GM21619 (cell line): ENCODE data around the gene HOXD1.

Experiments
- ATAC-seq: cut with Tn5 transposase; IDR thresholded peaks from one replicate; pipeline ENCODE4 v1.9.1; 2021; ENCODE audit not compliant: unreplicated experiment

The HOXD1 gene

DNA sequence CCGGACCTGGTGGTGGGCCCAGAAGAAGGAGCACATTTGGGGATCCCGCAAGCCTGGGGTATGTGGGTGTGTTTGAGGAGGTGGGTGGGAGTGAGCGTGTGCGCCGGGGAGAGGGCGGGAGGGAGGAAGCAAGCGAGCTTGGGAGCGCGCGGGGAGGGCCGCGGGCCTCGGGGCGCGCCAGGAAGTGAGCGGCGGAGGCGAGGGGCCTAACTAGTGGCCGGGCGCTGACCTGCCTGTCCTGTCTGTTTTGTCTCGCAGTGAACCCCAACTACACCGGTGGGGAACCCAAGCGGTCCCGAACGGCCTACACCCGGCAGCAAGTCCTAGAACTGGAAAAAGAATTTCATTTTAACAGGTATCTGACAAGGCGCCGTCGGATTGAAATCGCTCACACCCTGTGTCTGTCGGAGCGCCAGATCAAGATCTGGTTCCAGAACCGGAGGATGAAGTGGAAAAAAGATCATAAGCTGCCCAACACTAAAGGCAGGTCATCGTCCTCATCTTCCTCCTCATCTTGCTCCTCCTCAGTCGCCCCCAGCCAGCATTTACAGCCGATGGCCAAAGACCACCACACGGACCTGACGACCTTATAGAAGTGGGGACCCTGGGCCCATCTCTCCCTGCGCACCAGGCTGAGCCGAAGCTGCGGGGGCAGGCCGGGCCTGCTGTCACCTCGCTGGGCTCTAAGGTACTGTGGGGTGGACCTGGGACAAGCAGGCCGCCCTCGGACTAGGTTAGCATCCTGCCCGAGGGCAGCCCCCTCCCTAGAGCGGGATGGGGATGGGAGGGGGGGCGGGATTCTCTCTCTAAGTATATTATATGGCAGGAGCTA, 35.9 kb upstream of the HOXD1 start:
- ATAC-seq, result no peak

DNA sequence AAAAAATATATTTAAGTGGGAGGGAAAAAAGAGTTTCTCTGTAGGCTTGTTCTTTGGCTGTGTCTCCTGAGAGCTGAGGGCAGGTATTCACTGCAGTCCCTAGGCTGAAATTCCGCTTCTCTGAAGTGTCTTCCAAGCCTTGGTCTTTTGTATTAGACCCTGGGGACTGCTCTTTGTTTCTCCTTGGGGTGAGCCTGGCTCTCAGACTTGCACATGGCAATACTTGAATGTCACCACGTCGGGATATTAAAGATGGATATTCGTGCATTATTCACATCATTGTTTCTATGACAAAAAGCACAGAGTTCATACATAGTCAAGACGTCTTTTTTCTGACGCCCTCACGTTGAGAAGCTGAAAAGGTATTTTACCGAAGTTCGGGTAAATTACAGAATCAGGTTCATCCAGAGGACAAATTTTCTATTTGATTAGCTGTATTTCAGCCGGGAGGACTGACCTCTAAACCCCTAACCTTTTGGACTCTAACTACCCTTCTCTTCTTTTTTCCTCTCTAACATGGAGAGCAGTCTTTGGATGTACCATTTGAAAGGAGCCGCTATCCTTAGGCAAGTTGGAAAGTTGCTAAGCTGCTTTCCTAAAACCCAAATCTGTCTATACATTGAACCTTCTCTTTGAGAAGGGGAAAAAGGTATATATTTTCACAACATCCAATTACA, 33.8 kb upstream of the HOXD1 start:
- ATAC-seq, result no peak

DNA sequence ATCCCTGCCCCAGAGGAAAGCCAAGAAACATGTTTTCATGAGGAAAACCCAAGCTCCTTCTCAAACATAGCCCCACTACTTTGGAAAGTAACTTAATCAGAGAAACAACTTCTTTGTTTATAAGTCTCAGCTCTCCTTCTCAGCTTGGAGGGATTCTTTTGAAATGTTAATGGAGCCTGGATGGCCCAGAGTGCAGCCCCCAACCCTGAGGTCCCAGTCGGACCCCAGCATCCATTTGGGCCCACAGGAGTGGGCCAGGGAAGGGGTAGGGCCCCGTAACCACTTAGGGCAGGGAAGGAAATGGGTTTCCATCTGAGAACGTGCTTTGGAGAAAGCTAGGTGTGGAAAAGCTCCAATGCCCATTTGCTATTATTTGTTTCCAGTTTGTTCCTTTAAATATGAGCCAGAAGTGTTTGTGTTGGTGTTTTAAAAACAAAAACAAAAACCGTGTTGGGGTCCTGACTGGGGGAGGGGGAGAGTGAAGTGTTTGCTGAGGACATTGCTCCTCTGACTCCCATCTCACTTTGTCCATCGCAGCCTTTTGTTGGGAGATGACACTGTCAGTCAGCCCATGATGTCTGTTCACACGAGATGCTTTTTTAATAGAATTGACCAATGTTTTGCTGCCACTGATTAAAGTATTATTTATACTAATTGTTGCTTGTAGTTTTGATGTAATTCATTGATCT, 33.0 kb upstream of the HOXD1 start:
- ATAC-seq, result no peak

DNA sequence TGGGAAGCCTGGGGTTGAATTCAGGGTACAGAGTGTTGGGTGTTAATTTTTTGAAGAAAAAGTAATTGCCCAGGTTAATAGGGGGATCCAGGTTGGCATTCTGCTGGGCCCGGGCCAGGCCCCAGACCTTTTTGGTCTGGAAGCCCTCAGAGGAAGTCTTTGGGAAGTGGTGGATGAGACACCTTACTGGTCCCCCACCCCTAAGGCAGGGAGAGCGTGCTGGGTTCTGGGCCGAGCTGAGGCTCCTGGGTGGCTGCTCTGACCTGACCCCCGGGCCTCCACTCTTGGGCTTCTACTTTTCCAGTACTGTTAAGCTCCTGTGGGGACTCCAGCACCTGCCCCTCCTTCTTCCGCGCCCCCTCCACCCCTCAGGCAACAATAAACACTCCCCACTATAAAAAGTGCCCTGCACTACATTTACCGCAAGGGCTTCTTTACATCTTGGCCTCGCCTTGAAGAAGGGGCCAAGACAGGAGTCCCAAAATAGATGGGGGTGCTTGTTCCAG, 32.1 kb upstream of the HOXD1 start:
- ATAC-seq, result no peak

DNA sequence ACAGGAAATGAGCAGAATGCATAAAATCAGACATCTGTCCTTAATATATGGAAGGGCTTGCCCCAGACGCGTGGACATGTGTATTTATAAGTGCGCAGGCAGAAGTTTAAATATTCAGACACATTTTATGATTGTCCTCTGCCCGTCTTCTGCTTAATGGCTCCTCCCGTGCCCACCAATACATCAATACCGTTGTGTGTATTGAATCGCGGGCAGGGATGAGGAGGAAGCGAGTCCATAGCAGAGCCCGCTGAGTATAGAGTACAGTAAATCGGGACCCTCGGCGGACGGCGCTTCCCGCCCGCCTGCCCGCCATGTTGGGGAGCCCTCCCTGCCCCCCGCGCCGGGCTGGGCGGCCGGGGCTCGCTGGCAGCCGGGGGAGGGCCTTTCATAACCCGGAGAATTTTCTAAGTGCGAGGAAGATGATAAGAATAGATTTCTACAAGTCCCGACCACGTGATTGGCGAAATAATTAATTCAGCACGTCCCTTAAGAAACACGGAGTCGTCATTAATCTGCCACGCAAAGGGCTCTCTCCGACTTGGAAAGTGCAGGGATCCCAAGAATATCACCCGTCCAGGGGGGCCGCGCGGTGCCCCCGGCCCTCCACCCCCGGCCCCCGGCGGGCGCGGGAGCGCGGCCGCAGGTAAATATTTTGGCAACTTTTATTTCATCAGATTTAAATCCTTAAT, 31.5 kb upstream of the HOXD1 start, which contains the start of gene HOXD3:
HOXD3 (plus strand) TSS at position 501 of the 692 bp plus-strand sequence. CDS start 11,808 bp downstream, outside the sequence.
- no peak for ATAC-seq

DNA sequence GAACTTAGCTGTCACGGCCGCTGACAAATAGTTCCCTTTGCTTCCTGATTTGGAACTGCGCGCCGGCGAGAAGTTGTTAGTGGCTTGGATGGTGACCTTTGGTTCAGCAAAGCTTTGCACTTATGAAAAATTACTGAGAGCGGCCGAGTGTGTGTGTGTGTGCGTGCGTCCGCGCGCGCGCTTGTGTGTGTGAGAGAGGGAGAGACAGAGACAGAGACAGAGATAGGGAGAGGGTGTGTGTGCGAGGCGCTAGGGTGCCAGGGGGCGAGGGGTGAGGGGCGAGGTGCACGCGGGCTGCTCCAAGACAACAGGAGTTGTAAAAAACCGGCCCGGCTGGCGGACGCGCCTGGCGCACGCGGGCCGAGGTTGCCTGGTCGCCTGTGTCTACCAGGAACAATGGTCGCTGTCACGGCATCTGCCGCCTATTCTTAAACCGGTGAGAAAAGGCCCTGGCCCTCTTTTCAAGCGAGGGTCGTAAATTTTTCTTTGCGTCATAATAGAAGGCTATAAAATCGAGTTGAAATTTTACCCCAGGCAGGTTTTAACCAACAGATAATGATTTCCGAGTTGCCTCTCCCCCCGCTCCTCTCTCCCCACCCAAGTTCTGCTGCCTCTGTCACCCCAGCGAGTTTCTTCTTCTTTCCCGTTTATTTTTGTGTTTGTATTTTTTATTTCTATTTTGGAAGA, 30.8 kb upstream of the HOXD1 start:
- no peak for ATAC-seq

DNA sequence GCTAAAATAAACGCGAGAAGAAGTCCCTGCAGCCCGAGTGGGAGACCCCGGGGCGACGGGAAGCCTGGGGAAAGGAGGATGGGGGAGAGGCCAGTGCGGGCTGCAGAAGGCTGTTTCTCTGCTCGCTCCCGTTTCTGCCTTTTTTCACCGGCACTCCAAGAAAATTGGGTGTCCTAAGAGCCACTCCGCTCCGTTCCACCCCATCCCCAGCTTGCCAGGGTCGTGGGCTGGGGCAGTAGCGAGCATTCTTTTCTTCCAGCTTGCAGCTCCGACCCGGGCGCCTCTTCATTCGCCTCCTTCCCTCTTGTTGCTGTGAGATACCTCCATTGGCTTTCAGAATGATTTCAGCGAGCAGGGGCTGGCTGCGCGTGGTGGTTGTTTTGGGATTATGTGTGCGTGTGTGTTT, 30.3 kb upstream of the HOXD1 start:
- ATAC-seq, result no peak

DNA sequence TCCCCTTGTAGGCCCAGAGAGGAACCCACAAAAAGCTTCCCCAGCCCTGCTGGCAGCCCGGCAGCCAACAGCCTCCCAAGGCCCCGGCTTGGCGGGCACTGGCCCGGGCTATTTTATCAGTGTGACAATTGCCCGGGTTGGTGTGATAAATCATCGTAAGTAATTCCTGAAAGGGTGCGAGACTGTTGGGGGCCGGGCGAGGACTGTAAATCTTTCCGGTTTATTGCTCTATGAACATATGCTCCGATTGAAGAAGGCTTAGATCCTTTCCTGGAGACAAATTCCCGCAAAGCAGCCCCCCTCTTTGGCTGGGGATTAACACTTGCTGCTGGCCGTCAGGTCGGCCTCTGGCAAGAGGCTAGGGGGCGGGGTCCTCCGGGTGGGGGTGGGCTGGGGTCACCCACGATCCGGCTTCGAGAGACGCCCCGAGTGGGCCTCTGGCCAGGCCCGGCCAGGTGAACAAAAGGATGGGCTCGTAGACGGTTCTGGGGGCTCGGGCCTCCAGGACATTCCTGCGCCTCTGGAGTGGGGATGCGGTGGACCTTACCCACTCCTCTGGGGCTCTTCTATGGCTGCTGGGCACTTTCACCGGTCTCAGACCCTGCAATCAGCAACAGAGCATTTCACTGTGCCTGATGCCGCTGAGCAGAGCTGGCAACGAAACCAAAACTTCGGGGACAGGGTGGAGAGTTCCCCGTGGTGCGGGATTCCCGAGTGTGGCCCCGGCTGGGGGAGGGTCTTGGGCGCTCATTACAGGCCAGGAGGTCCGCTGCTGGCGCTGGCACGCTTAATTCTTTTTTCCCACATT, 29.4 kb upstream of the HOXD1 start:
- ATAC-seq, result no peak

DNA sequence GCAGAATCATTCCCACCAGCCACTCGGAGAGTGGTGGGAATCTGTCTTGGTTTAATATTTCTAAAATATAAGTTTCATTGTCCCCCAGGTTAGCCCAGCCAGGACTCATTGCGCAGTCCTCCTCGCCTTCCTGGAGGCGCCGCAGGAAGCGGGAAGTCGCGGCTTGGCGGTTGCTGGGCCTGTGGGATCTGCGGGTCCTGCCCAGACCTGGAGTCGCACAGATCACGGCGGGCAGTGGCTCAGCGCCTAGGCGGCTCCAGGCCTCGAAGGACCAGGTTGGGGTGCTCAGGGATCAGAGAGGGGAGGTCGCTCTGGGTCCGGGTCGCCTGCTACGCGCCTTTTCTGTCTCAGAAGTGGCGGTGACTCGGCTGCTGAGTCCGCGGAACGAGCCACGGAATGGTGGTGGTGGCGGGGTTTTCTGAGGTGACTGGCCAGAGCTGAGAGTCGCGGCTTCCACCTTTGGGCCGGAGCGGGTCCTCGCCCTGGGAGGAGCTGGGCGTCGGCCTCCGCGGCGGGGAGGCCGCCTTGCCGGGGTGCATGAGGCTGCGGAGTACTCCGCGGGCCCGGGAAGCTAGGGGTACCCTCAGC, 28.7 kb upstream of the HOXD1 start:
- ATAC-seq, result no peak

DNA sequence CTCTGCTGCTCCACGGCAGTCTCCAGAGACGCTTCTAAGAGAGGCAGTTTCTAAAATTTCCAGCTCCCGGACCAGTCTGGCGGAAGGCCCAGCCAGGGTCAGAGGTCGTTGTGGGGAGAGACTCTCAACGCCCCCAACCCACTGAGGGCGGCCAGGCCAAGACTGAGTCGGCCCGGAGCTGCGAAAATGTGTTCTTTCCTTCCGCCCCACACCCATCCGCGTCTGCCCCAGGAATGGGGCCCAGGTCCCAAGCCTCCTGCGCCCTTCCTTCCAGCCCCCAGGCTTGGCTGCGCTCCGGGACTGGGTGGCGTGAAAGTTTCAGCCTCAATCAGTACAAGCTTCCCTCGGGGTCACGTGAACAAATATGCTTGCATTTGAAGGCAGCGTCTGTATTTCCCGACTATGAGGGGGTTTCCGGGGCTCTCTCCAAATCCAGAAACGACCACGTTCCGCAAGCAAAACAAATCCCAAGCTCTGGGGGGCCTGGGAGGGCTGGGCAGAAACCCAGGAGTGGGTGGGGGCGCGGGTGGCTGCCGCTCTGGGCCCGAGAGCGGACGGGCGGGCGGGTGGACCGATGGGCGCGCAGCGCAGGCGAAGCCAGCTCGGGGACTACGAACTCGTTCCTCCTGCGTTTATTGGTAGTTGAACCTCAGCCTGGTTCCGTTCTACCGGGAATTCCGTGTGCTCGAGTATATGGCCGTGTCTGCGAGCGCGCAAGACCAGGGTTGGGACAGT, 28.1 kb upstream of the HOXD1 start:
- no peak for ATAC-seq

DNA sequence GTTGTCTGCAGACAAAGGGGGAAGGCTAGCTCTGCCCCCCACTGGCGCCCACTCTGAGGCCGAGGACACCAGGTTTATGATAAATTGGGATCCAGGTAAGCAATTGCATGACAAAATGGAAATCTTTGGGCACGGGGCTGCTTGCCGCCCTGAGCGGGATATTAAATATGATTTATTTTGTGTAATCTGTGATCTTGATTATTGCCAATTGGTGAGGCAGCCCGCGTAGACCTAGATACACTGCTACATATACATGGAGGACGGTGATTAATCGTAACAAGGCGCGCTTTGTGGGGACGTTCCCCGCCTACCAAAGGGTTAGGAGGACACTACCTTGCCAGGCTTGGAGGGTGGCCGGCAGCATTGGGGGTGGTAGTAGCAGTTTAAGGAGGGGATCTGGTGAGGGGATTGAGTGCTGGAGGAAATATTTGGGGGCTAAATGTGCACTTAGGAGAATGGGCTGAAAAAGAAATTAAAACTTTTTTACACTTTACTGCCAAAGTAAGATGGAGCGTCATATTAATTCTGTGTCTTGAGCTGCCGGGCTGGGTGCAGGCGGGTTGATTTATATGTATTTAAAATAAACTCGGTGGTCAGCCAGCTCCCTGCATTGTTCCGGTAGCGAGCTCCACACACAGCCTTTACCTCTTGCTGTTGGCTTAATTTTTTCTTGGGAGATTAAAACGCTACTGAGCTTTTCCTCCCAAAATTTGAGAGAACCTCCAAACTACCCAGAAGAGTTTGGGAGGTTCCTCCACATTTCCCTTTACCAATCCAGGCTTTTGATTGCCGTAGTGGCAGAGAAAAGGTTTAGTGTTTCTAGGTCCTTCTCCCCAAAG, 27.3 kb upstream of the HOXD1 start:
- ATAC-seq, result no peak

DNA sequence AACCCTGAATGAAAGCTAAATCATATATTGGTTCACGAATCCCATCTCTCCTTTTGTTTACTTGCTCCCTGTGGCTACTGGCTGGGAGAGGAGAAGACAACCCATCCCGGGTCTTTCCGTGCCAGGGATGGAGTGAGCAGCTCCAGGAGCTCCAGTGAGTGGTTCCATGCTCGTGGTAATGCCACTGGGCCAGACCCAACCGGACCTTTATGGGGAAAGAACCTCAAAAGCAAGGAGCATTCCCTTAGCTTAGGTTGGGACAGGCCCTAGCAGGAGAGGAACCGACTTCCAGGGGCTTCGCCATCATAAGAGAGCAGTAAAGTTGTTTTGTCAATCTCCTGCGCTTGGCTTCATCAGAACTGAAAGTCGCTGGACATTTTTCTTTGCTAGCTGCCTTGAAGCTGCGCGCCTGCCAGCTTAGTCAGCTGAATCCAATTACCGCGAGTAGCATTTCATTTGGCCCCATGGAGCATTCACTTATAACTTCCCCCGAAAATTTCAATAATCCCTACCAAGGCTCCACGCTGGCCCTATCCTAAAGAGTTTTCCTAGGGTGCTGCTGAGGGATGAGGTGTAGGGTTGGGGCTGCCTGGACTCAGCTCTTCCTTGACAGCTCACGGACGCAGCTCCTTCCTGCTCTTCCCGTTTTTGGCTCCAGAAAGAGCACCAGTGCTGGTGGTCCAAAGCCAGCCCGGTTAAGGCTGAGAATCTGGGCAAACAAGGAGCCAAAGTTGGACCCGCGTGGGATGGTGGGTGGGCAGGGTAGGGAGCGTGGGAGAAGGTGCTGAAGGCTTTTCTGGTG, 26.4 kb upstream of the HOXD1 start:
- no peak for ATAC-seq

DNA sequence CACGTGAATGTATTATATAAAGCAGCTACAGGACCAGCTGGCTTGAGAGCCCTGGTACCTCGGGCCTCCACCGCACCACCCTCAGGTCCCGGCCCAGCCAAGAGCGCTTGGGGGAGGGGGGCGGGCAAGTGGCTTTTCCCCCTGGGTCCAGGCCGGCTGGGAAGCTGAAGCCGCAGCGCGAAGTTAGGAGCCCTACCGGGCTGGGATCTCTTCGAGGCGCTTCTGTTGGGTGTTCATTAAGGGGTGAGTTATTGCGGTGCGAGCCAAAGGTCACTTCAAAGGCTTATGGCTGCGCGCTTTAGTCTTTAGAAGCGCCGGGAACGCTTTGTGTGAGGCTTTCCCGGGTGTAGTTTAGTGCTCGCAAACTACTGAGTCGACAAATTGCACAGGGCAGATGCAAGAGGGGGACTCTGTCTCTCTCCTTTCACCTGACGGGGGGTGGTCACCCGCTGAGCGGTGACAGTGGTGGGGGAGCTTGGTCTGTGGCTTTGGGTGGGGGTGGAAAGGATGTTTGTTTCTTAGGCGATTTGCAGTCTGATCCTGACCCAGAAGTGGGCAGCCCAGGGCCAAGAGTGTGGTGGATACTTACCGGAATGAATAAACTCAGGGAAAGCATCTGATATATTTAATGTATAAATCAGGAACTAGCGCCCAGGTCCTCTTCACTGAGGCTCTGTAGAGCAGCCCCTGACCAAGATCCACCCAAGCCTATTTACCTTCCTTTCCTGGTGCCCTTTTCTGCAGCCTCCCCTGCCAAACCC, 25.4 kb upstream of the HOXD1 start:
- ATAC-seq, result no peak

DNA sequence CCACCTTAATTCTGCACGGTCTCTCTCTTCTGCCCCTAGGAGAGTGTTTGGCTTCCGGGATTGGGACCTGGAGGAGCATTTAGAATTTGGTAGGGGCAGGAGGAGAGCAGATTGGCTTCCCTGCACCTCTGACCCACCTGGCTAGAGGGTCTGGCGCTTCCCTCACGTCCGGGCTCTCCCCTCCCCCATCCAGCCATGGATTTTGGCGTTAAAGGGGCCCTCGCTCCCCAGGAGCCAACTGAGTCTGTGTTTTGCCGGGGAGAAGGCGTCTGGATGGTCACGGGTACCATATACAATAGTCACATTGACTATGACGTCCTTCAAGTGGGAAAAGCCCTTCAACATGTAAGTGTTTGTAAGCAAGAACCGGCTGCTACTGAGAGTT, 24.8 kb upstream of the HOXD1 start:
- ATAC-seq, result no peak

DNA sequence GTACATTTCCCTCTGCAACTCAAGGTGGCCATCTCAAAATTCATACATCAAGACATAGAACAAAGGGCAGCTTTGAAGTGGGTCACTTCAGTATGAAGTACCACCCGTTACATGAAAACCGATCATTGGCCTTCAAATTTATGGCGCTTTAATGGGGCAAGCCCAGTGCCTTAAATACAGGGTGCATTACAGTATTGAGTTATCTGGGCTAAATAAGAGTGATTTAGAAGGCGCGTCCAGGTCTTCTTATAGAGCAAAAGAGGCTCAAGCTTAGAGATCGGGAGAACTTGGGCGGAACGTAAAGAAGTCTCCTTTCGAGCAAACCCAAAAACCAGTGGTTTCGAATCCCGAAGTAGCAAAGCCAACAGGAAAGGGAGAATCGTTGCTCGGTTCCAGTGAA, 24.3 kb upstream of the HOXD1 start:
- ATAC-seq, result no peak
